ENCODE data around the gene PPP1R3D. TPM values are rescaled to one million over a fixed set of nuclear protein-coding genes. Genes with fewer than 3 reads are reported as not detected.
A peak's percentile ranks its signal among the peaks of the same experiment; 100 is the strongest.
"Not testable (repeated sequence)": the region's sequence is repeated elsewhere in the genome, so short reads cannot be mapped to it uniquely, and the experiment has no call there.

PPP1R3D gene
- total RNA-seq, 2 experiments from 2014 or later = 4.4 to 4.7 TPM

GRCh38 chr20:59966428-59966827 is 26.3 kb upstream of the PPP1R3D start:
- ChIA-PET POLR2A (no interaction called here), CTCF (no interaction called here)
- no peaks in the 10 kb centered on the region for H3K4me1 Mint-ChIP-seq
- H3K27ac Mint-ChIP-seq = no peak overlapping the region
- DNase-seq (no peak), ATAC-seq (no peak)
- no peaks in the 10 kb centered on the region for H3K9me3 Mint-ChIP-seq (ENCODE audit: low read depth)
- no peak overlapping the region for H3K4me3 Mint-ChIP-seq
- no peaks in the 10 kb centered on the region for H3K27me3 Mint-ChIP-seq
- intact Hi-C loops (cut with DNase I, micrococcal nuclease) = no loop called here
- no peaks in the 10 kb centered on the region for H3K36me3 Mint-ChIP-seq (ENCODE audit: low read depth)

DNA sequence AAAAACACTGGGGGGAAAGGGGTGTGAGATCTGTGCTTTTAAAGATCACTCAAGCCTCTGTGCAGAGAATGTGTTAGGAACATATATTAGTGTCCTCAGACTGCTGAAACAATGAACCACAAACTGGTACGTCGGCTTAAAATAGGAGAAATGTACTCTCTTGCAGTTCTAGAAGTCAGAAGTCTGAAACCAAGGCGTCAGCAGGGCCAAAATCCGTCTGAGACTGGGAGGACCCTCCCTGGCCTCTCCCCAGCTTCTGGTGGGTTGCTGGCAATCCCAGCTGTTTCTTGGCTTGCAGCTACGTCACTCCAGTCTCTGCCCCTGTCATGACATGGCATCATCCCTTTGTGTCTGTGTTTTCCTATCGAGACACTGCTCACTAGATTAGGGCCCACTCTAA is 22.1 kb upstream of the PPP1R3D start:
- Mint-ChIP-seq H3K4me1 (no peaks in the 10 kb centered on the region), H3K4me3 (no peak overlapping the region), H3K36me3 (ENCODE audit: low read depth) (no peaks in the 10 kb centered on the region), H3K9me3 (ENCODE audit: low read depth) (no peaks in the 10 kb centered on the region), H3K27ac (no peak overlapping the region), H3K27me3 (no peaks in the 10 kb centered on the region)
- POLR2A ChIA-PET = no interaction called here
- ATAC-seq (no peak), DNase-seq (no peak)
- CTCF ChIA-PET = interaction anchor here (1.2 kb wide), 1 partner anchor 14 kb away, joined by 4 read pairs; no protein-coding TSS in a partner anchor
- intact Hi-C loops (cut with DNase I, micrococcal nuclease) = no loop called here

DNA sequence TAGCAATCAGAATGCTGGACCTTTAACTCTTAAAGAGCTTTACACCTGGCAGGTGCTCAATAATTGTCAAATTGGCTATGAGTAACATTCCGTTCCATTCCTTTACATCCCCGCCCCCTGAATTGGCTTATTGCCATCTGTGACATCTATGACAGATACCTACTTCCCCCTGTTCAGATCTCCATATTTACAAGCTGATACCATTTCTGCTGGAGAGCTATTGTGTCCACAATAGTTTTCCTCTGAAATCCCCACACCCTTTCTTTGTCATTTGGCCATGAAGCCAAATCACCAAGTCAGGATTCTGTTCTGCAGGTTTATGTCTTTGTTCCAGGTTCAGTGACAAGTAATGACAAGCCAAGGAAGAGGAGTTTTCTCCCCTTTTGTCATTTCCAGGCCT is 21.3 kb upstream of the PPP1R3D start:
- intact Hi-C loops (cut with DNase I, micrococcal nuclease) = no loop called here
- H3K4me1 Mint-ChIP-seq = no peaks in the 10 kb centered on the region
- H3K36me3 Mint-ChIP-seq (ENCODE audit: low read depth) = no peaks in the 10 kb centered on the region
- ChIA-PET POLR2A (no interaction called here), CTCF (no interaction called here)
- H3K4me3 Mint-ChIP-seq = no peak overlapping the region
- no peak overlapping the region for H3K27ac Mint-ChIP-seq
- ATAC-seq (no peak), DNase-seq (no peak)
- H3K27me3 Mint-ChIP-seq = no peaks in the 10 kb centered on the region
- H3K9me3 Mint-ChIP-seq (ENCODE audit: low read depth) = no peaks in the 10 kb centered on the region

DNA sequence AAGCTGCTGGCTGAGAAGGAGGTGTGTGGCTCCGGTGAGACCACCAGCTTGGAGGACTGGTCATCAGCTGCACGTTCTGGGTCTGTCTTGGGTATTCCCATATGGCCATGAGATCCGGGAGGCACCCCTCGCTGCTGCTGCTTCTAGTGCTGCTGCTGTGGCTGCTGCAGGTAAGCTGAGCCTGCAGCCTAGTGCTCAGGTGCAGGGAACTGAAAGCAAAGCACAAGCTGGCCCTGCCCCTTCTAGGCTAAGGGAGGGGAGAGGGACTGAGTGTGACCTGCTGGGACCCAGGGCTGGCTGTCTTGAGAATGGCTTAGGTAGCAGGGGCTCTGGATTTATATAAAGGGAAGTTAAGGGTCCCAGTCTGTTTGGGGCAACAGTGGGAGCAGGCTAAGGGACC is 18.5 kb upstream of the PPP1R3D start:
- Mint-ChIP-seq H3K27ac (no peak overlapping the region), H3K9me3 (ENCODE audit: low read depth) (no peaks in the 10 kb centered on the region), H3K4me1 (no peaks in the 10 kb centered on the region), H3K36me3 (ENCODE audit: low read depth) (no peaks in the 10 kb centered on the region), H3K27me3 (no peaks in the 10 kb centered on the region), H3K4me3 (no peak overlapping the region)
- no peak for DNase-seq
- ChIA-PET POLR2A (no interaction called here), CTCF (interaction anchor here (1.0 to 1.2 kb wide), 2 partner anchors 10 to 30 kb away, joined by 3 to 4 read pairs; no protein-coding TSS in a partner anchor)
- intact Hi-C loops (cut with DNase I, micrococcal nuclease) = no loop called here
- ATAC-seq = no peak

GRCh38 chr20:59958123-59958522 is 18.0 kb upstream of the PPP1R3D start, which contains the start of gene CDH26:
Gene CDH26 (plus strand): TSS chr20:59958423. CDS start chr20:59958727, 304 bp downstream.
- ChIA-PET POLR2A (no interaction called here), CTCF (interaction anchor here (1.0 to 1.2 kb wide), 2 partner anchors 10 to 31 kb away, joined by 3 to 4 read pairs; no protein-coding TSS in a partner anchor)
- ATAC-seq (no peak), DNase-seq (no peak)
- Mint-ChIP-seq H3K4me3 (no peak within 1 kb of the TSS), H3K9me3 (ENCODE audit: low read depth) (no peaks in the 10 kb centered on the region), H3K36me3 (ENCODE audit: low read depth) (no peaks in the 10 kb centered on the region), H3K4me1 (no peaks in the 10 kb centered on the region), H3K27me3 (no peaks in the 10 kb centered on the region), H3K27ac (no peak within 1 kb of the TSS)
- intact Hi-C loops (cut with DNase I, micrococcal nuclease) = no loop called here

DNA sequence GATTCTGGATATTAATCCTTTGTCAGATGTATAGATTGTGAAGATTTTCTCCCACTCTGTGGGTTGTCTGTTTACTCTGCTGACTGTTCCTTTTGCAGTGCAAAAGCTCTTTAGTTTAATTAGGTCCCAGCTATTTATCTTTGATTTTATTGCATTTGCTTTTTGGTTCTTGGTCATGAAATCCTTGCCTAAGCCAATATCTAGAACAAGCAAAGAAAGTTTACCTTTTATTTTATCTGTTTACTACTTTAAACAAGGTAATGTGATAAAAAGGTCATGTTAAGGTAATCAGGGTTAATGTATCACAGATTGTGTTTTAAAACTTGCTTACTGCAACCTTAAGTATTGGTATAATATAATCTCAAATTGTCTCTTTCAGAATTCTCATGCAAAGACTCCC is 17.5 kb upstream of the PPP1R3D start:
- DNase-seq; H3K9me3 Mint-ChIP-seq (ENCODE audit: low read depth); POLR2A ChIA-PET; intact Hi-C loops (cut with DNase I, micrococcal nuclease); H3K36me3 Mint-ChIP-seq (ENCODE audit: low read depth); H3K27ac Mint-ChIP-seq; ATAC-seq; H3K27me3 Mint-ChIP-seq; H3K4me3 Mint-ChIP-seq; H3K4me1 Mint-ChIP-seq: not testable (repeated sequence)
- CTCF ChIA-PET = interaction anchor here (1.0 kb wide), 1 partner anchor 9 kb away, joined by 3 read pairs; no protein-coding TSS in a partner anchor

DNA sequence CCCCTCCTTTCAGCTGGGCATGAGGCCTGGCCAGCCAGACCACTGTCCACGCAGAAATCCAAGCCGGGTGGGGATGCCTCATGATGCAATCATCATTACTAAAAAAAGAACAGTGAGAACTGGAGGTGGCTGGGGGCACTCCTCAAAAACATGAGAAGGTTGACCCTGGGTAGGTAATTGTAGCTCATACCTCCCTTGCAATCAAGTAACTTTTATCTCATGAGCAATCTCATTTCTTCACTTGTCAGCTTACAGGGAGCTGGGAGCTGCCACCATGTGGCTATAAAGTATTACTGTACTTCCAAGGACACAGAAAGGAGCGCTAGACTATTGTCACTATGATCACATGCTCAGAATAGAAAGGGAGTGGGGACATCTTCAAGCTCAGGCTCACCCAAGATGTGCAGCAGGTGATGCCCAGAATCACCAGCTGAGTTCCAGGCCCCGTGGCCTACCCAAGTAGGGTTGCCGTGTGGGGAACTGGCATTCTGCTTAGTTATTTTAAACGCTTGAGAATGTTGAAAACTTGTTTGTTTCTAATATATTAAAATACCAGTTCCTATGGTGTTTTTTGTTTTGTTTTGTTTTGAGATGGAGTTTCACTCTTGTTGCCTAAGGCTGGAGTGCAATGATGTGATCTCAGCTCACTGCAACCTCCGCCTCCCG is 15.2 kb upstream of the PPP1R3D start:
- no peak overlapping the region for H3K4me3 Mint-ChIP-seq
- ChIA-PET POLR2A (interaction anchor here (0.6 kb wide), 1 partner anchor 351 kb away, joined by 4 read pairs; the partner anchor contains the start of gene PHACTR3), CTCF (interaction anchor here (0.6 to 1.7 kb wide), 5 partner anchors 10 to 171 kb away, joined by 3 to 6 read pairs (median 3); partner anchors contain the start of genes FAM217B and PPP1R3D)
- no peaks in the 10 kb centered on the region for H3K36me3 Mint-ChIP-seq (ENCODE audit: low read depth)
- no peak for DNase-seq
- H3K4me1 Mint-ChIP-seq = no peaks in the 10 kb centered on the region
- no peak overlapping the region for H3K27ac Mint-ChIP-seq
- no peaks in the 10 kb centered on the region for H3K9me3 Mint-ChIP-seq (ENCODE audit: low read depth)
- peak; percentile 58 for ATAC-seq
- intact Hi-C loops (cut with DNase I, micrococcal nuclease) = loop anchor here in 1 of 2 experiments (1.0 kb wide), 1 partner anchor 172 kb away; no protein-coding TSS in a partner anchor
- no peaks in the 10 kb centered on the region for H3K27me3 Mint-ChIP-seq

DNA sequence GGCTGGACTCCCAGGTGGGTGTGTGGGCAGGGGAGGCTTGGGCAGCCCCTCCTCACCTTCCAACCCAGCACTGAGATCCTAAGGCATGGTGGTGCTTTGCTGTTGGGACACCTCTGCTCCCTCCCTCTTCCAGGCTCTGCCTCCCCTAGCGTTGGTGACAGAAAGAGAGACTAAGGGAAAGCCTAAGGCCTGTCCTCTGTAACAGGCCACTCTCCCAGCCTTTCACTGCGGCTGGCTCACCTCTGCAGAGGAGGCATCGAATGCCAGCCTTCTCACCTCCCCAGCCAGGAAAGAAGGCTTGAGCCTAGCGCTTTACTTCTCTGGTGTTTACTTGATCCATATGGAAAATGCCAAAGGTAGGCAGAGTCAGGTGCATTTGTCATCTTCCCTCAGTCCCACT is 14.6 kb upstream of the PPP1R3D start:
- POLR2A ChIA-PET = no interaction called here

DNA sequence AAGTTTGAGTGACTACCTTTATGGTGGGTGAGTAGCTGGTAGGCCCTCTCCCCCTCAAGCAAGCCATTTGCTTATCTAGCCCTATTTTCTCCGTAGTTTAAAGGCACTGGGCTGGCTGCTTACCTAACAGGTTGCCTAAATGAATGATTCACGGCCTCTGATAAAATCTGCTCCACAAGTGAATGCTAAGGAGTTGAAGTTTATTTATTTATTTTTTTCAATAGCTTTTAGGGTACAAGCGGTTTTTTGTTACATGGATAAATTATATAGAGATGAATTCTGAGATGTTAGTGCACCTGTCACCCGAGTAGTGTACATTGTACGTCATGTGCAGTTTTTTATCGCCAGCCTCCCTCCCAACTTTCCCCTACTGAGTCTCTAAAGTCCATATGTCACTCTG is 9.8 kb upstream of the PPP1R3D start:
- no peak for DNase-seq
- intact Hi-C loops (cut with DNase I, micrococcal nuclease) = loop anchor here (1.0 to 10.0 kb wide), 6 partner anchors 10 to 1279 kb away; partner anchors contain the start of genes FAM217B (in 1 of the 2) and PPP1R3D (in 1 of the 2)
- Mint-ChIP-seq H3K27ac (no peak overlapping the region), H3K27me3 (no peaks in the 10 kb centered on the region), H3K9me3 (ENCODE audit: low read depth) (no peaks in the 10 kb centered on the region), H3K4me1 (peaks cover 27% of the 10 kb centered on the region), H3K4me3 (no peak overlapping the region), H3K36me3 (ENCODE audit: low read depth) (peaks cover 2% of the 10 kb centered on the region)
- no peak for ATAC-seq
- CTCF ChIA-PET = interaction anchor here (0.7 to 1.6 kb wide), 7 partner anchors 10 to 190 kb away, joined by 3 to 5 read pairs (median 4); partner anchors contain the start of genes FAM217B and PPP1R3D
- POLR2A ChIA-PET = no interaction called here

More for the DNA sequence above, 14.6 kb upstream of the PPP1R3D start:
- Mint-ChIP-seq H3K4me3 (no peak overlapping the region), H3K36me3 (ENCODE audit: low read depth) (no peaks in the 10 kb centered on the region), H3K27ac (no peak overlapping the region), H3K9me3 (ENCODE audit: low read depth) (no peaks in the 10 kb centered on the region), H3K4me1 (no peaks in the 10 kb centered on the region), H3K27me3 (no peaks in the 10 kb centered on the region)
- intact Hi-C loops (cut with DNase I, micrococcal nuclease) = loop anchor here in 1 of 2 experiments (1.0 kb wide), 1 partner anchor 171 kb away; no protein-coding TSS in a partner anchor
- ATAC-seq (no peak), DNase-seq (no peak)
- CTCF ChIA-PET = interaction anchor here (1.1 to 1.7 kb wide), 3 partner anchors 10 to 171 kb away, joined by 3 to 6 read pairs (median 5); partner anchors contain the start of genes FAM217B and PPP1R3D

DNA sequence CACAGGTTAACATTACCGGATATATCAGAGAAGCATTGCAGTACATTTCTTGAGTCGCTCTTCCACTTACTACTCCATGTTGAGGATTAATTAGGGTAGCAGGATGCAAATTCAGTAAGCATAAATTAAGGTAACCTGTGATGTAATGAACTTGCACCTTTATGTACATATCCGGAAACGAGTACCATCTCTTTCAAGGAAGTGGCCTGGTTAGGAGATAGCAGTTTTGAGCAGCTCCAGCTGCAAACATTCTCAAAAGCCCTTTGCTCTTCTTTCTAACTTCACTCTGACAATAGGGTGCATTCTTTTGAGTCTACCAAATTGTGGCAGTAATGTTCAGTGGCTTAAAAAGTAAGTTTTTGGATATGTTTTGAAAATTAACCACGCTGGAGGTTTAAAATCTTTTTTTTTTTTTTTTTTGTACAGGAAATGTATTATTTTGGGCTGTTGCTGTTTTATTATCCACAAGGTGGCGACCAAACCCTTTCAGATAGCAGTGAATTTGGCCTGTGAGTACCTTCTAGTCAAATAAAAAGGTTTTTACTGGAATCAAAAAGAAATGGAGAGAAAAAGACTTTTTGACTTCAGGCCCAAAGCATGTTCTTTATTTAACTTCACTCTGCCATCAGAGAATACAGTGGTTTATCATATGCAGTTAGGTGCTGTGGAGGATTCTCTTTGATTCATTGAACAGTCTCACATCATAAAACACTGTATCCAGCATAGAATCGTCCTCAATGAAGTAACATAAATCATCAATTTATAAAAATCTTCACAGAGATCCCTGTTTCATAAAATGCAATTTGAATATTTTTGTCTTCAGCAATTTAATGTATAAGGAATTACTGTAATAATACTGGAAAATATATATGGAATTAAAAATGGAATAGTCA is 9.0 kb upstream of the PPP1R3D start:
- Mint-ChIP-seq H3K27ac (peak overlapping the region; percentile 93), H3K27me3 (no peaks in the 10 kb centered on the region), H3K4me3 (peak overlapping the region; percentile 13), H3K36me3 (ENCODE audit: low read depth) (peaks cover 8% of the 10 kb centered on the region), H3K4me1 (peaks cover 27% of the 10 kb centered on the region), H3K9me3 (ENCODE audit: low read depth) (no peaks in the 10 kb centered on the region)
- ChIA-PET CTCF (interaction anchor here (0.5 to 6.2 kb wide), 11 partner anchors 8 to 191 kb away, joined by 3 to 48 read pairs (median 4); partner anchors contain the start of genes CDH26, FAM217B, PPP1R3D and SYCP2), POLR2A (interaction anchor here (0.9 kb wide), 1 partner anchor 14 kb away, joined by 4 read pairs; no protein-coding TSS in a partner anchor)
- ATAC-seq (peak; percentile 74), DNase-seq (peak; percentile 39)
- intact Hi-C loops (cut with DNase I, micrococcal nuclease) = loop anchor here (1.0 to 10.0 kb wide), 6 partner anchors 9 to 1280 kb away; partner anchors contain the start of genes FAM217B (in 2 of the 2) and PPP1R3D (in 2 of the 2)

- peaks cover 27% of the 10 kb centered on the region for H3K4me1 Mint-ChIP-seq
- peak overlapping the region; percentile 93 for H3K27ac Mint-ChIP-seq
- ChIA-PET CTCF (interaction anchor here (0.5 to 6.2 kb wide), 5 partner anchors 7 to 109 kb away, joined by 3 to 48 read pairs (median 4); partner anchors contain the start of genes CDH26 and SYCP2), POLR2A (interaction anchor here (0.9 kb wide), 1 partner anchor 13 kb away, joined by 4 read pairs; no protein-coding TSS in a partner anchor)
- no peaks in the 10 kb centered on the region for H3K9me3 Mint-ChIP-seq (ENCODE audit: low read depth)
- intact Hi-C loops (cut with DNase I, micrococcal nuclease) = loop anchor here (1.0 to 10.0 kb wide), 6 partner anchors 8 to 1281 kb away; partner anchors contain the start of genes FAM217B (in 1 of the 2) and PPP1R3D (in 1 of the 2)
- H3K4me3 Mint-ChIP-seq = no peak overlapping the region
- DNase-seq (no peak), ATAC-seq (no peak)
- no peaks in the 10 kb centered on the region for H3K27me3 Mint-ChIP-seq
- H3K36me3 Mint-ChIP-seq (ENCODE audit: low read depth) = peaks cover 9% of the 10 kb centered on the region
Measured at GRCh38 chr20:59948212-59948611, 8.1 kb upstream of the PPP1R3D start.

Measured in activated CD4-positive, alpha-beta T cell treated with anti-CD3 and anti-CD28 coated beads for 36 hours (primary cell).